Measurements from ENCODE around the gene C12orf60. TPM values are rescaled to one million over a fixed set of nuclear protein-coding genes. Genes with fewer than 3 reads are reported as not detected.
A peak's percentile ranks its signal among the peaks of the same experiment; 100 is the strongest.

C12orf60 gene
- polyA plus RNA-seq, 2 of the 4 experiments (the other 2 are of a cell fraction), result 2.4 to 5.5 TPM

GRCh38 chr12:14775636-14775980 lies 27.9 kb upstream of the C12orf60 start:
- ChIA-PET POLR2A (interaction anchor here (0.9 to 3.9 kb wide), 5 partner anchors 12 to 220 kb away, joined by 3 to 44 read pairs (median 8); partner anchors contain the start of genes C12orf60 and WBP11), CTCF (interaction anchor here (0.9 to 5.9 kb wide), 5 partner anchors 14 to 221 kb away, joined by 3 to 28 read pairs (median 4); no protein-coding TSS in a partner anchor)
- Histone ChIP-seq H3K27ac (peak overlapping the region; percentile 83 to 94), H3K4me2 (peak overlapping the region; percentile 79), H3K4me1 (peaks cover 26% of the 10 kb centered on the region), H3K4me3 (peak overlapping the region; percentile 78), H3K9me3 (no peaks in the 10 kb centered on the region)
- no peak for TF ChIP-seq FOSL2 (IDR thresholded peaks at IDR 0.05)
- TF ChIP-seq FOSL2 (CRISPR knock-in tag; IDR thresholded peaks at IDR 0.05), result no peak
- TF ChIP-seq CEBPB (IDR thresholded peaks at IDR 0.05), result peak in 1 of 2 experiments; percentile 2; a peak in 1 of 4 replicates
- ATAC-seq, result no peak
- no peak for FAIRE-seq
- WGBS (ENCODE audit: missing lambda C conversion rate), result 2% methylated on average over 1 of the region's 1 CpG
- no peak for DNase-seq (ENCODE audit: low read depth in 1 of 2, low spot score in 1 of 2)

GRCh38 chr12:14776236-14776961 lies 27.1 kb upstream of the C12orf60 start:
- DNase-seq (ENCODE audit: low read depth in 1 of 2, low spot score in 1 of 2), result peak in 1 of 2 experiments; percentile 26
- peak overlapping the region in 1 of 2 experiments; percentile 94; a peak in 2 of 6 replicates for H3K27ac ChIP-seq
- TF ChIP-seq RAD21 (conservative IDR thresholded peaks at IDR 0.05 in 1 of 2, IDR thresholded peaks at IDR 0.05 in 1 of 2) (peak; percentile 43 to 46; a peak in 4 of 5 replicates), MAFK (IDR thresholded peaks at IDR 0.05; ENCODE audit: partially characterized antibody) (no peak), ZC3H11A (IDR thresholded peaks at IDR 0.05) (no peak), FOSL2 (IDR thresholded peaks at IDR 0.05) (no peak), FOSL2 (CRISPR knock-in tag; IDR thresholded peaks at IDR 0.05) (no peak), CTCF (IDR thresholded peaks at IDR 0.05) (peak; percentile 43), SMC3 (IDR thresholded peaks at IDR 0.05) (peak; percentile 17; the same call in 1 of the 3 replicates), RCOR1 (IDR thresholded peaks at IDR 0.05; ENCODE audit: low read depth, low read length) (no peak)
- H3K4me1 ChIP-seq, result peaks cover 26% of the 10 kb centered on the region
- WGBS (ENCODE audit: missing lambda C conversion rate), result 75% methylated on average over 5 of the region's 5 CpGs
- H3K9me3 ChIP-seq, result no peaks in the 10 kb centered on the region
- peak overlapping the region; percentile 79 for H3K4me2 ChIP-seq
- no peak overlapping the region for H3K4me3 ChIP-seq
- no peak for FAIRE-seq
- POLR2A ChIA-PET, result interaction anchor here (1.8 kb wide), 1 partner anchor 61 kb away, joined by 12 read pairs; no protein-coding TSS in a partner anchor
- no peak for ATAC-seq
- CTCF ChIA-PET, result interaction anchor here (0.6 to 5.9 kb wide), 7 partner anchors 13 to 220 kb away, joined by 3 to 28 read pairs (median 4); no protein-coding TSS in a partner anchor

GRCh38 chr12:14777271-14777670 lies 26.2 kb upstream of the C12orf60 start:
- H3K4me2 ChIP-seq, result peak overlapping the region; percentile 79; the same call in 2 of the 3 replicates
- ATAC-seq, result no peak
- ChIA-PET POLR2A (no interaction called here), CTCF (interaction anchor here (0.7 to 5.9 kb wide), 6 partner anchors 8 to 219 kb away, joined by 3 to 28 read pairs (median 4); no protein-coding TSS in a partner anchor)
- H3K9me3 ChIP-seq, result no peaks in the 10 kb centered on the region
- no peak for DNase-seq (ENCODE audit: low read depth in 1 of 2, low spot score in 1 of 2)
- peaks cover 20% of the 10 kb centered on the region for H3K4me1 ChIP-seq
- WGBS (ENCODE audit: missing lambda C conversion rate), result 54% methylated on average over 3 of the region's 3 CpGs
- H3K27ac ChIP-seq, result no peak overlapping the region
- FAIRE-seq, result no peak
- H3K4me3 ChIP-seq, result no peak overlapping the region
- no peak for TF ChIP-seq KDM5A (IDR thresholded peaks at IDR 0.05)

- ATAC-seq, result no peak
- no peak for FAIRE-seq
- TF ChIP-seq NR3C1 (IDR thresholded peaks at IDR 0.05) (no peak), CHD4 (IDR thresholded peaks at IDR 0.05; ENCODE audit: borderline replicate concordance) (no peak), SMC3 (IDR thresholded peaks at IDR 0.05) (no peak), TFCP2L1 (CRISPR knock-in tag; IDR thresholded peaks at IDR 0.05) (no peak), BHLHE40 (IDR thresholded peaks at IDR 0.05; ENCODE audit: low read depth, low read length) (no peak), E2F6 (IDR thresholded peaks at IDR 0.05; ENCODE audit: borderline replicate concordance, low read depth) (no peak), RARB (CRISPR knock-in tag; IDR thresholded peaks at IDR 0.05) (no peak), ZSCAN20 (CRISPR knock-in tag; IDR thresholded peaks at IDR 0.05) (no peak), ZNF302 (CRISPR knock-in tag; IDR thresholded peaks at IDR 0.05) (no peak), ATOH8 (CRISPR knock-in tag; IDR thresholded peaks at IDR 0.05; ENCODE audit: low read depth) (no peak)
- WGBS (ENCODE audit: missing lambda C conversion rate), result 92% methylated on average over 2 of the region's 2 CpGs
- ChIA-PET POLR2A (no interaction called here), CTCF (interaction anchor here (2.3 kb wide), 1 partner anchor 13 kb away, joined by 6 read pairs; no protein-coding TSS in a partner anchor)
- Histone ChIP-seq H3K4me1 (peaks cover 20% of the 10 kb centered on the region), H3K4me3 (no peak overlapping the region), H3K4me2 (no peak overlapping the region), H3K9me3 (no peaks in the 10 kb centered on the region), H3K27ac (no peak overlapping the region)
- no peak for DNase-seq (ENCODE audit: low read depth in 1 of 2, low spot score in 1 of 2)
These were observed 23.6 kb upstream of the C12orf60 start for GRCh38 chr12:14779834-14780233.
